IMR-90 (cell line): Measurements from ENCODE around the gene TASL. TPM values are rescaled to one million over a fixed set of nuclear protein-coding genes. Genes with fewer than 3 reads are reported as not detected.

ENCODE experiments used
- ATAC-seq: fragments of 200-7000 bp; cut with Tn5 transposase; 2 replicates; pipeline ENCODE4 v1.9.1; 2020; ENCODE audit warnings: low read depth, mild to moderate bottlenecking, moderate library complexity
- BruUV-seq: library from RNA; stranded (reverse); fragments of 400-500 nt; replicated peaks from 2 replicates; lab custom pipeline; 2021; lab: Mats Ljungman, UMichigan
- CTCF ChIA-PET: fragments of 300-600 bp; formaldehyde crosslinking; extraction: SDS; loops from one replicate; lab custom pipeline; 2021; ENCODE audit warnings: antibody characterized with exemption; lab: Yijun Ruan, JAX
- POLR2A ChIA-PET: fragments of 300-600 bp; sonication (Branson Sonifier 250); formaldehyde crosslinking; loops from one replicate; lab custom pipeline; 2022; ENCODE audit warnings: antibody characterized with exemption; ENCODE audit not compliant: unreplicated experiment; lab: Charles Lee
- DNase-seq: peaks from one replicate; pipeline ENCODE4 v3.0.0; 2013
- H2AFZ ChIP-seq: replicated peaks from 2 replicates; pipeline ENCODE3; 2013; ENCODE audit warnings: low read length, mild to moderate bottlenecking; ENCODE audit not compliant: poor library complexity
- H2AK5ac ChIP-seq: 2 replicates; pipeline ENCODE4 v1.6.1; 2013; ENCODE audit warnings: low read depth, low read length, inconsistent platforms
- H2AK9ac ChIP-seq: replicated peaks from 2 replicates; pipeline ENCODE3; 2013; ENCODE audit warnings: mild to moderate bottlenecking, low read depth, low read length, moderate library complexity; ENCODE audit not compliant: poor library complexity
- H2BK120ac ChIP-seq: 2 replicates; pipeline ENCODE4 v1.6.1; 2013; ENCODE audit warnings: low read depth, low read length, inconsistent platforms
- H2BK15ac ChIP-seq: 3 replicates; pipeline ENCODE4 v1.6.1; 2013; ENCODE audit warnings: low read depth, low read length, inconsistent platforms
- H2BK20ac ChIP-seq: 2 replicates; pipeline ENCODE4 v1.6.1; 2013; ENCODE audit warnings: low read depth, mild to moderate bottlenecking, inconsistent platforms, low read length, moderate library complexity
- H2BK5ac ChIP-seq: 2 replicates; pipeline ENCODE4 v1.6.1; 2013; ENCODE audit warnings: mild to moderate bottlenecking, low read depth, low read length, inconsistent platforms; ENCODE audit not compliant: poor library complexity, severe bottlenecking
- H3K14ac ChIP-seq: replicated peaks from 2 replicates; pipeline ENCODE4 v1.6.1; 2013; ENCODE audit warnings: low read depth, low read length, inconsistent platforms
- H3K18ac ChIP-seq: 2 replicates; pipeline ENCODE4 v1.6.1; 2013; ENCODE audit warnings: low read depth, low read length, control low read depth
- H3K23ac ChIP-seq: 2 replicates; pipeline ENCODE4 v1.6.1; 2013; ENCODE audit warnings: low read depth, low read length, inconsistent platforms
- H3K27ac ChIP-seq: 2 replicates; pipeline ENCODE4 v1.5.1; 2013; ENCODE audit warnings: mild to moderate bottlenecking, control low read depth, low read length; ENCODE audit not compliant: insufficient read depth
- H3K27me3 ChIP-seq: 2 replicates; pipeline ENCODE4 v1.6.1; 2013; ENCODE audit warnings: low read length; ENCODE audit not compliant: control insufficient read depth, insufficient read depth
- H3K36me3 ChIP-seq: 2 replicates; pipeline ENCODE4 v1.6.1; 2013; ENCODE audit warnings: low read length, mixed read lengths; ENCODE audit not compliant: control insufficient read depth, insufficient read depth
- H3K4ac ChIP-seq: 2 replicates; pipeline ENCODE4 v1.6.1; 2013; ENCODE audit warnings: low read depth, low read length, inconsistent platforms
- H3K4me1 ChIP-seq: 2 replicates; pipeline ENCODE4 v1.6.1; 2013; ENCODE audit warnings: low read length, mixed read lengths; ENCODE audit not compliant: control insufficient read depth, insufficient read depth
- H3K4me2 ChIP-seq: 2 replicates; pipeline ENCODE4 v1.6.1; 2013; ENCODE audit warnings: low read depth, mild to moderate bottlenecking, control low read depth, low read length, moderate library complexity
- H3K4me3 ChIP-seq: 2 replicates; pipeline ENCODE4 v1.5.1; 2013; ENCODE audit warnings: low read depth, mild to moderate bottlenecking, control low read depth, low read length, moderate library complexity; ENCODE audit not compliant: insufficient read depth
- H3K56ac ChIP-seq: 2 replicates; pipeline ENCODE4 v1.6.1; 2013; ENCODE audit warnings: low read length, inconsistent platforms; ENCODE audit not compliant: insufficient read depth; ENCODE audit errors: extremely low read depth
- H3K79me1 ChIP-seq, 2 experiments: 2 replicates each; pipeline ENCODE4 v1.6.1; 2013; ENCODE audit warnings: low read length in 2 of 2, inconsistent platforms in 1 of 2, low read depth in 1 of 2
- H3K9ac ChIP-seq: 2 replicates; pipeline ENCODE4 v1.6.1; 2013; ENCODE audit warnings: low read depth, low read length, control low read depth
- H3K9me1 ChIP-seq: 2 replicates; pipeline ENCODE4 v1.6.1; 2013; ENCODE audit warnings: low read length, inconsistent platforms; ENCODE audit not compliant: insufficient read depth
- H3K9me3 ChIP-seq: 2 replicates; pipeline ENCODE4 v1.6.1; 2013; ENCODE audit warnings: low read length; ENCODE audit not compliant: control insufficient read depth, insufficient read depth
- H4K20me1 ChIP-seq: 2 replicates; pipeline ENCODE4 v1.6.1; 2013; ENCODE audit warnings: low read length, inconsistent platforms; ENCODE audit not compliant: insufficient read depth
- H4K5ac ChIP-seq: 2 replicates; pipeline ENCODE4 v1.6.1; 2013; ENCODE audit warnings: mild to moderate bottlenecking, low read depth, low read length, control low read depth
- H4K8ac ChIP-seq, 2 experiments: 2 replicates each; pipeline ENCODE4 v1.6.1; 2013; ENCODE audit warnings: low read depth in 2 of 2, low read length in 2 of 2, control low read depth in 1 of 2, inconsistent platforms in 1 of 2
- H4K91ac ChIP-seq: 2 replicates; pipeline ENCODE4 v1.6.1; 2013; ENCODE audit warnings: low read depth, low read length, inconsistent platforms; ENCODE audit not compliant: insufficient read depth
- CEBPB ChIP-seq: IDR thresholded peaks from 2 replicates; pipeline ENCODE4 v1.6.1; 2012; ENCODE audit warnings: low read depth, low read length, improper control_type of control experiment
- FOS ChIP-seq: fragments of 150-350 bp; IDR thresholded peaks from 2 replicates; pipeline ENCODE4 v1.6.1; 2016; ENCODE audit warnings: low read depth, low read length
- MAZ ChIP-seq: IDR thresholded peaks from 2 replicates; pipeline ENCODE4 v1.6.1; 2012; ENCODE audit warnings: low read depth, mild to moderate bottlenecking, low read length, improper control_type of control experiment, moderate library complexity, borderline replicate concordance
- MXI1 ChIP-seq: IDR thresholded peaks from 2 replicates; pipeline ENCODE4 v1.6.1; 2012; ENCODE audit warnings: low read depth, mild to moderate bottlenecking, low read length, moderate library complexity, borderline replicate concordance
- NFE2L2 ChIP-seq: fragments of 150-350 bp; IDR thresholded peaks from 2 replicates; pipeline ENCODE4 v1.6.1; 2016; ENCODE audit warnings: low read depth, mild to moderate bottlenecking, low read length
- POLR2A ChIP-seq: IDR thresholded peaks from 2 replicates; pipeline ENCODE4 v1.6.1; 2012; ENCODE audit warnings: mild to moderate bottlenecking, low read depth, low read length
- RAD21 ChIP-seq: IDR thresholded peaks from 2 replicates; pipeline ENCODE4 v1.6.1; 2012; ENCODE audit warnings: low read length, improper control_type of control experiment
- RCOR1 ChIP-seq: IDR thresholded peaks from 2 replicates; pipeline ENCODE4 v1.6.1; 2012; ENCODE audit warnings: mild to moderate bottlenecking, low read length, improper control_type of control experiment; ENCODE audit not compliant: insufficient replicate concordance
- RFX5 ChIP-seq: IDR thresholded peaks from 2 replicates; pipeline ENCODE4 v1.8.0; 2012; ENCODE audit warnings: low read depth, mild to moderate bottlenecking, low read length, moderate library complexity
- SMC3 ChIP-seq: fragments of 150-350 bp; IDR thresholded peaks from 2 replicates; pipeline ENCODE4 v1.6.1; 2016; ENCODE audit warnings: low read depth, mild to moderate bottlenecking, antibody characterized with exemption, low read length, moderate library complexity
- WGBS, 2 experiments: methylation state at CpG; one replicate each; pipeline versions ENCODE4 v1.1.5 to v1.1.7; 2013; ENCODE audit warnings: missing lambda C conversion rate in 2 of 2; ENCODE audit not compliant: insufficient read length in 1 of 2; ENCODE audit errors: extremely low coverage in 2 of 2; 5-methylcytosine and 5-hydroxymethylcytosine counted together
- dilution Hi-C: fragments of 300-500 bp; cut with HindIII; formaldehyde crosslinking; loops from one replicate; pipeline ENCODE4 v1.14.3; 2018; ENCODE audit warnings: low sequenced_read_pairs; ENCODE audit not compliant: unreplicated experiment
- in situ Hi-C: fragments of 300-500 bp; cut with MboI; formaldehyde crosslinking; loops from 3 replicates; pipeline ENCODE4 v1.14.3; 2019; ENCODE audit warnings: low sequenced_read_pairs, inconsistent platforms, mixed read lengths
- intact Hi-C: fragments of 100-400 bp; cut with micrococcal nuclease; formaldehyde crosslinking; loops from 2 replicates; pipeline ENCODE4 v1.10.0; 2022
- polyA plus RNA-seq, 3 experiments: library from polyadenylated mRNA; depleted of rRNA; stranded (reverse); fragments of >200 nt; gene quantifications; 2 replicates each; pipeline ENCODE4 v1.2.3, GENCODE V29; 2012; ENCODE audit warnings: low replicate concordance in 1 of 3
- total RNA-seq: library from RNA; depleted of rRNA; stranded (reverse); fragments of >200 nt; gene quantifications from 2 replicates; pipeline ENCODE4 v1.2.3, GENCODE V29; 2012
- TF ChIP-seq, protein P1 (sequence below): conservative IDR thresholded peaks from 2 replicates; pipeline ENCODE4 v1.5.1; 2012; ENCODE audit warnings: mild to moderate bottlenecking, low read depth, low read length, improper control_type of control experiment
- TF ChIP-seq, protein P2 (sequence below): fragments of 150-350 bp; IDR thresholded peaks from 2 replicates; pipeline ENCODE4 v1.6.1; 2016; ENCODE audit warnings: low read depth, mild to moderate bottlenecking, low read length, moderate library complexity, borderline replicate concordance
- TF ChIP-seq, protein P3 (sequence below): fragments of 150-350 bp; IDR thresholded peaks from 2 replicates; pipeline ENCODE4 v1.6.1; 2017; ENCODE audit warnings: mild to moderate bottlenecking, antibody characterized with exemption, low read length, low read depth

The TASL gene
- total and polyA plus RNA-seq, 2 of the 4 experiments (the other 2 are of a cell fraction) = not detected

DNA sequence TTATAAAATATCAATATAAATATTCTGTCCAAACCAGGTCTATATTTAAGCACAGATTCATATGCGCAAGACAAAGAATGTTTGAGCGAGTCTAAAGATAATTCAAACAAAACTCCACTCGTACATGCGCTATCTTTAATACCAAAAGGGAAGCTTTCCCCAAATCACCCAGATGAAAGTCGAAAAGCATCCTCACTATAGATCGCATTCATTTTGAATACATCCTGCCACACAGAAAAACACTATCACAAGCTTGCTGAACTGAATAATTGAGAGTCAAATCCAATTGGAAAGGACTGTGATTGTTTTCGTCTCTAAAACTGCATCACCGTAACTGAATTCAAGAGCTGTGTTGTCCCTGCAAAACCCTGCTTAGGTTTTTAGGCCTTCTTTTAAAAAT is 685 bp downstream of the TASL start:
- CTCF ChIA-PET = interaction anchor here (0.6 to 0.8 kb wide), 2 partner anchors 47 to 64 kb away, joined by 3 read pairs; no protein-coding TSS in a partner anchor
- no peak overlapping the region for H3K56ac ChIP-seq
- H3K9me1 ChIP-seq = no peaks in the 10 kb centered on the region
- no peaks in the 10 kb centered on the region for H3K79me1 ChIP-seq
- no peak overlapping the region for H2BK20ac ChIP-seq
- H3K27me3 ChIP-seq = no peaks in the 10 kb centered on the region; the same call in 1 of the 2 replicates
- no peaks in the 10 kb centered on the region for H3K9me3 ChIP-seq
- H4K20me1 ChIP-seq = no peaks in the 10 kb centered on the region
- TF ChIP-seq RCOR1 (no peak), CEBPB (no peak), SMC3 (no peak), RAD21 (no peak), FOS (no peak), MXI1 (no peak), NFE2L2 (no peak), RFX5 (no peak), MAZ (no peak), POLR2A (no peak)
- TF ChIP-seq, protein P1, sequence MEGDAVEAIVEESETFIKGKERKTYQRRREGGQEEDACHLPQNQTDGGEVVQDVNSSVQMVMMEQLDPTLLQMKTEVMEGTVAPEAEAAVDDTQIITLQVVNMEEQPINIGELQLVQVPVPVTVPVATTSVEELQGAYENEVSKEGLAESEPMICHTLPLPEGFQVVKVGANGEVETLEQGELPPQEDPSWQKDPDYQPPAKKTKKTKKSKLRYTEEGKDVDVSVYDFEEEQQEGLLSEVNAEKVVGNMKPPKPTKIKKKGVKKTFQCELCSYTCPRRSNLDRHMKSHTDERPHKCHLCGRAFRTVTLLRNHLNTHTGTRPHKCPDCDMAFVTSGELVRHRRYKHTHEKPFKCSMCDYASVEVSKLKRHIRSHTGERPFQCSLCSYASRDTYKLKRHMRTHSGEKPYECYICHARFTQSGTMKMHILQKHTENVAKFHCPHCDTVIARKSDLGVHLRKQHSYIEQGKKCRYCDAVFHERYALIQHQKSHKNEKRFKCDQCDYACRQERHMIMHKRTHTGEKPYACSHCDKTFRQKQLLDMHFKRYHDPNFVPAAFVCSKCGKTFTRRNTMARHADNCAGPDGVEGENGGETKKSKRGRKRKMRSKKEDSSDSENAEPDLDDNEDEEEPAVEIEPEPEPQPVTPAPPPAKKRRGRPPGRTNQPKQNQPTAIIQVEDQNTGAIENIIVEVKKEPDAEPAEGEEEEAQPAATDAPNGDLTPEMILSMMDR = no peak
- TF ChIP-seq, protein P2, sequence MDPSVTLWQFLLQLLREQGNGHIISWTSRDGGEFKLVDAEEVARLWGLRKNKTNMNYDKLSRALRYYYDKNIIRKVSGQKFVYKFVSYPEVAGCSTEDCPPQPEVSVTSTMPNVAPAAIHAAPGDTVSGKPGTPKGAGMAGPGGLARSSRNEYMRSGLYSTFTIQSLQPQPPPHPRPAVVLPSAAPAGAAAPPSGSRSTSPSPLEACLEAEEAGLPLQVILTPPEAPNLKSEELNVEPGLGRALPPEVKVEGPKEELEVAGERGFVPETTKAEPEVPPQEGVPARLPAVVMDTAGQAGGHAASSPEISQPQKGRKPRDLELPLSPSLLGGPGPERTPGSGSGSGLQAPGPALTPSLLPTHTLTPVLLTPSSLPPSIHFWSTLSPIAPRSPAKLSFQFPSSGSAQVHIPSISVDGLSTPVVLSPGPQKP = no peak
- TF ChIP-seq, protein P3, sequence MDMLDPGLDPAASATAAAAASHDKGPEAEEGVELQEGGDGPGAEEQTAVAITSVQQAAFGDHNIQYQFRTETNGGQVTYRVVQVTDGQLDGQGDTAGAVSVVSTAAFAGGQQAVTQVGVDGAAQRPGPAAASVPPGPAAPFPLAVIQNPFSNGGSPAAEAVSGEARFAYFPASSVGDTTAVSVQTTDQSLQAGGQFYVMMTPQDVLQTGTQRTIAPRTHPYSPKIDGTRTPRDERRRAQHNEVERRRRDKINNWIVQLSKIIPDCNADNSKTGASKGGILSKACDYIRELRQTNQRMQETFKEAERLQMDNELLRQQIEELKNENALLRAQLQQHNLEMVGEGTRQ = no peak
- H3K36me3 ChIP-seq = no peaks in the 10 kb centered on the region
- no peak overlapping the region for H3K23ac ChIP-seq
- intact Hi-C loops = loop anchor here (10.0 kb wide), 1 partner anchor 78 kb away; the partner anchor contains the start of gene GK
- POLR2A ChIA-PET = no interaction called here
- BruUV-seq = no TSS peak
- no peak overlapping the region for H3K4me3 ChIP-seq
- H3K4me2 ChIP-seq = no peak overlapping the region
- no peak for ATAC-seq
- no peak overlapping the region for H3K18ac ChIP-seq
- H2AFZ ChIP-seq = no peak overlapping the region
- dilution Hi-C loops = no loop called here
- no peak overlapping the region for H3K27ac ChIP-seq
- DNase-seq = no peak
- H3K14ac ChIP-seq = no peak overlapping the region
- in situ Hi-C loops = no loop called here
- no CpG with 5 or more reads among the region's 8 CpGs for WGBS, 2 experiments
- H3K9ac ChIP-seq = no peak overlapping the region
- H4K5ac ChIP-seq = no peak overlapping the region
- H3K4me1 ChIP-seq = no peaks in the 10 kb centered on the region
- H2AK5ac ChIP-seq = no peak overlapping the region
- H4K8ac ChIP-seq = no peak overlapping the region
- no peak overlapping the region for H3K4ac ChIP-seq
- H2BK15ac ChIP-seq = no peak overlapping the region
- no peak overlapping the region for H2BK120ac ChIP-seq
- no peak overlapping the region for H2AK9ac ChIP-seq
- no peak overlapping the region for H2BK5ac ChIP-seq
- H4K91ac ChIP-seq = no peak overlapping the region
